GM10847 (cell line): ENCODE results near the gene GSK3A.

Experiments
- POLR2A ChIP-seq: IDR thresholded peaks from 2 replicates; pipeline ENCODE4 v1.6.1; 2011; ENCODE audit not compliant: insufficient read length; ENCODE audit errors: extremely low read depth

Gene GSK3A

DNA sequence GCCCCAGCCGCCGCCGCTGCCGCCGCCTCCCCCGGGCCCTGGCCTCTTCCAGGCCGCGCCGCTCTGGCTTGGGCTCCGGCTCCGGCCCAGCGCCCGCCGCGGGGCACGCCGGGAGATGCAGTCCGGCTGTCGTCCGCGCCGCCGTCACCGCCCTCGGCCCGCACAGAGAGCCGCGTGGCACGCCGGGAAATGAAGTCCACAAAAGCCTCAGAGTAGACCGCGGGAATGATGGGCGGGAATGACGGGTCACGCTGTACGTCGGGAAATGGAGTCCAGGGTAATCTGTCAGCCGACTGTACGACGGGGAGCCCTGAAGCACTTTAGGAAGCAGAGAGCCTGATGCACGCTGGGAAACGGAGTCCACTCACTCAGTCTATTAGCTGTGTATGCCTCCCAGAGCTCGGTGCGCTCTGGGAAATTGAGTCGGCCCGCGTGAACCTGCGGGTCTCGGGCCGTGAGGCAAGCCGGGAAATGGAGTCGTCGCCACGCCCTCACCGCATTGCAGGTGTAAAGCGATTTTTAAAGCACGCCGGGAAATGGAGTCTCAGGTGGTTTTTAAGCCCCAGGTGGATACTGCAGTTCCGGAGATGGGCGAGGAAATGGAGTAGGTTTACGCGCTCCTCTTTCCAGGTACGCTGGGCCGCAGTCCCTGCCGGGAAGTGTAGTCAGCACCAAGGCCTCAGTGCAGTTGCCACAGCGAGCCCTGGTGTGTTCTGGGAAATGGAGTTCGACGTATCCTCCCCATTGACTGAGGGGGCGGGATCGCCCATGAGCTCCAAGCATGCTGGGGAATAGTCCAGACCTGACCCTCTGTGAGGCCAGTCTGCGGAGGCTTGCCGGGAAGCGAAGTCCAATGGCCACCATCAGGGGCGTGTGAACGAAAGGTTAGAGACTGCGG, at the start of gene GSK3A:
GSK3A (minus strand) TSS at position 91 of the 898 bp plus-strand sequence. CDS start 137 bp downstream, outside the sequence.
- TF ChIP-seq POLR2A: peak; percentile 83

DNA sequence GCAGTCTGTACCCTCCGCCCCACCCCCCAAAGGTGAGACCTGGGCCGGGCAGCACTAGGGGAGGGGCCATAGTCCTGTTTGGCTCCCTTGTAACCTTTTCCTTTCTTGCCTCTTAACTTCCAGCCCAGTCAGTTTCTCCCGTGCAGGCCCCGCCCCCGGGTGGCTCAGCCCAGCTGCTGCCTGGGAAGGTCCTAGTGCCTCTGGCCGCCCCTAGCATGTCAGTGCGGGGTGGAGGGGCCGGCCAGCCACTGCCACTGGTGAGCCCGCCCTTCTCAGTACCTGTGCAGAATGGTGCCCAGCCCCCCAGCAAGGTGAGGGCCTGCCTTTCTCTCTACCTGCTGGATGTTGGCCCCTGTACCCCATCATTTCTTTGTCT, 49.0 kb upstream of the GSK3A start:
- TF ChIP-seq POLR2A: no peak

DNA sequence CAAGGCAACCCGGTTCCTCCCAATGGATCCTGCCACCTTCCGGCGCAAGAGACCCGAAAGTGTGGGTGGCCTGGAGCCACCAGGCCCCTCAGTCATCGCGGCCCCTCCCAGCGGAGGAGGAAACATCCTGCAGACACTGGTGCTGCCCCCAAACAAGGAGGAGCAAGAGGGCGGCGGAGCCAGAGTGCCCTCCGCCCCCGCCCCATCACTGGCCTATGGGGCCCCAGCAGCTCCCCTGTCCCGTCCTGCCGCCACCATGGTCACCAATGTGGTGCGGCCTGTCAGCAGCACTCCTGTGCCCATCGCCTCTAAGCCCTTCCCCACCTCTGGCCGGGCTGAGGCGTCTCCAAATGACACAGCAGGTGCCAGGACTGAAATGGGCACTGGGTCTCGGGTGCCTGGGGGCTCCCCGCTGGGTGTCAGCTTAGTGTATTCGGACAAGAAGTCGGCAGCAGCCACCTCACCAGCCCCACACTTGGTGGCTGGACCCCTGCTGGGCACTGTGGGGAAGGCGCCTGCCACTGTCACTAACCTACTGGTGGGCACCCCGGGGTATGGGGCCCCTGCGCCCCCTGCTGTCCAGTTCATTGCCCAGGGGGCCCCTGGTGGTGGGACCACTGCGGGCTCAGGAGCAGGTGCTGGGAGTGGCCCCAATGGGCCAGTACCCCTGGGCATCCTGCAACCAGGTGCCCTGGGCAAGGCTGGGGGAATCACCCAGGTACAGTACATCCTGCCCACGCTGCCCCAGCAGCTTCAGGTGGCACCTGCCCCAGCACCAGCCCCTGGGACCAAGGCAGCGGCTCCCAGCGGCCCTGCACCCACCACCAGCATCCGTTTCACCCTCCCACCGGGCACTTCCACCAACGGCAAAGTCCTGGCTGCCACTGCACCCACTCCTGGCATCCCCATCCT, 48.4 kb upstream of the GSK3A start:
- TF ChIP-seq POLR2A: no peak

DNA sequence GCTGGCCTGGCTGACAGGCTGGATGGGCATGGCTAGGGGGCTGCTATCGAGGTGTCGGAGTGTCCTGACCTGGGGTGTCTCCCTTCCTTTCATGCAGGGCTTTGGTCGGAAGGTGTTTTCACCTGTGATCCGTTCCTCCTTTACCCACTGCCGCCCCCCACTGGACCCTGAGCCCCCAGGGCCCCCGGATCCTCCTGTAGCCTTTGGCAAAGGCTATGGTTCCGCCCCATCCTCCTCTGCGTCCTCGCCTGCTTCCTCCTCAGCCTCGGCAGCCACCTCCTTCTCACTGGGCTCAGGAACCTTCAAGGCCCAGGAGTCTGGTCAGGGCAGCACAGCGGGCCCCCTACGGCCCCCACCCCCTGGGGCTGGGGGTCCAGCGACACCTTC, 47.7 kb upstream of the GSK3A start:
- no peak for TF ChIP-seq POLR2A

DNA sequence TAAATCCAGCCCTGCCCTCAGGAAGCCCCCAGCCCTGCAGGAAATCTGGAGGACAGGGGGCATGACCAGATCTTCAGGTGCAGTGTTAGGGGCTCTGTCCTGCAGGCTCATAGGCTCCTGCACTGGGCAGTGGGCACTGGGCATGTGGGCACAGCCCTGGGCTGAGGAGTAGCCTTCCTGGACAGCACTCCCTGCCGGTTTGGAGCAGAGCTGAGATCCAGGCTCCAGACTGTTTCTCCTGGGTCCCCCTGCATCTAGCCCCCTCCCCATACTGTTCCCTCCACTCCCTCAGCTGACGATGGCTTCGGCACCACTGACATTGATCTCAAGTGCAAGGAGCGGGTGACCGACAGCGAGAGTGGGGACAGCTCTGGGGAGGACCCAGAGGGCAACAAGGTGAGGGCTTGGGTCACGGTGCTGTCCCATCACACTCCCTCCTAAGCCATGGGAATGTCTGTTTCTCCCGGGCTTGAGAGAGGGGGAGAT, 47.2 kb upstream of the GSK3A start:
- TF ChIP-seq POLR2A: no peak

DNA sequence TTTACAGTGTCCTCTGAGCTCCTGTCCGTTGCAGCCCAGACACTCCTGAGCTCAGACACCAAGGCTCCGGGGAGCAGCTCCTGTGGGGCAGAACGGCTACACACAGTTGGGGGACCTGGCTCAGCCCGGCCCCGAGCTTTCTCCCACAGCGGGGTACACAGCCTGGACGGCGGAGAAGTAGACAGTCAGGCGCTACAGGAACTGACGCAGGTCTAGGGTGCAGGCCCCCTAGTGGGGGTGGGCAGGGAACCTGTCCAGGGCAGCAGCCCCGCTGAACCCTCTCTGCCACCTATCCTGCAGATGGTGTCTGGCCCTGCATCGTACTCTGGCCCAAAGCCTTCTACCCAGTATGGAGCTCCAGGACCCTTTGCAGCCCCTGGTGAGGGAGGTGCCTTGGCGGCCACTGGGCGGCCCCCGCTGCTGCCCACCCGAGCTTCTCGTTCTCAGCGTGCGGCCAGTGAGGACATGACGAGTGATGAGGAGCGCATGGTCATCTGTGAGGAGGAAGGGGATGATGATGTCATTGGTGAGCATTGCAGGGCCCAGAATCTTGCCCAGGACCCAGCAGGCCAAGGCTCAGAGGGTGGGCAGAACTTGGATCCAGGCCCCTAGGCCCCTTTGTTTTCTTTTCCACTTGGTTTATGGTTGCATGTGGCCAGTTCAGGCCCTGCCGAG, 46.6 kb upstream of the GSK3A start:
- TF ChIP-seq POLR2A: no peak

DNA sequence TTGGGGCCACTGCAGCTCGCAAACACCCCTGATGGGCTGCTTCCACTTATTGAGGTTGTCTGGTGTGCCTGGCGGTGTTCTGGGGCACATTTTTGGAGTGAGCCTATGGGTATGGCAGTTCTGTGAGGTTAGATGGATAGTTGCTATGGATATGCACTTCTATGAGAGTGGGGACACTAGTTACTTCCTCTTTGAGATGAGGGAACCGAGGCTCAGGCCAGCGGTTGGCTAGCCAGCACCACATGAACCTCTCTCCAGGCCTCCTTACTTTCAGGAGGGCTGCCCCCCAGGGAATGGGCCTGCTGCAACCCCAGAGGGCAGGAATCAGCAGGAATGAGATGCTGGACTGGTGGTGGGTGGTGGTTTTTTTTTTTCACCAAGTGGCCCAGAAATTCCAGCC, 46.0 kb upstream of the GSK3A start:
- TF ChIP-seq POLR2A: no peak

DNA sequence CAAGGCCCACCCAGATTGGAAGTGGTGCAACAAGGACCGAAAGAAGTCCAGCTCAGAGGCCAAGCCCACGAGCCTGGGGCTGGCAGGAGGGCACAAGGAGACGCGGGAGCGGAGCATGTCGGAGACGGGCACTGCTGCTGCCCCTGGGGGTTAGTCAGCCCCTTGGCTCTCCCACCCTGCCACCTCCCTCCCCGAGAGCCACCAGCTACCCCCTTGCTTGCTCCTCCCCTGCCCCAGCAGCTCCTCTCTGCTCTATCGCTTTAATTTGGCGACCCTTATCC, 45.4 kb upstream of the GSK3A start:
- no peak for TF ChIP-seq POLR2A

DNA sequence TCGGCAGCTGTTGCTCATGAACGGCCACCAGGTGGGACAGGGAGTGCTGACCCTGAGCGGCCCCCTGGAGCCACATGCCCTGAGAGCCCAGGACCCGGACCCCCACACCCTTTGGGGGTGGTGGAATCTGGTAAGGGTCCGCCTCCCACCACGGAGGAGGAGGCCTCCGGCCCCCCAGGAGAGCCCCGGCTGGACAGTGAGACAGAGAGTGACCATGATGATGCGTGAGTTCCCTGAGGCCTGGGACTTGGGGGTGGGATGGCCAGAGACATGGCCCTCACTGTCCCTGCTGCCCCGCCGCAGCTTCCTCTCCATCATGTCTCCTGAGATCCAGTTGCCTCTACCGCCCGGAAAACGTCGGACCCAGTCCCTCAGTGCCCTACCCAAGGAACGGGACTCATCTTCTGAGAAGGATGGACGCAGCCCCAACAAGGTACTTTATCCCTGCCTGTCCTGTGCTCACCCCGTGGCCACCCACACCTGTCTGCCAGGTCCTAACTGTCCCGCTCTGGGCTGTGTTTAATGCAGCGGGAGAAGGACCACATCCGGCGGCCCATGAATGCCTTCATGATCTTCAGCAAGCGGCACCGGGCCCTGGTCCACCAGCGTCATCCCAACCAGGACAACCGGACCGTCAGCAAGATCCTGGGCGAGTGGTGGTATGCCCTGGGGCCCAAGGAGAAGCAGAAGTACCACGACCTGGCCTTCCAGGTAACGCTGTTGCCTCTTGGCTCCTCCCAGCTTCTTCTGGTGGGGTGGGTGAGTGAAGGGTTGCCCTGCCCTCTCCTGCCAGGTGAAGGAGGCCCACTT, 44.8 kb upstream of the GSK3A start:
- TF ChIP-seq POLR2A: no peak

DNA sequence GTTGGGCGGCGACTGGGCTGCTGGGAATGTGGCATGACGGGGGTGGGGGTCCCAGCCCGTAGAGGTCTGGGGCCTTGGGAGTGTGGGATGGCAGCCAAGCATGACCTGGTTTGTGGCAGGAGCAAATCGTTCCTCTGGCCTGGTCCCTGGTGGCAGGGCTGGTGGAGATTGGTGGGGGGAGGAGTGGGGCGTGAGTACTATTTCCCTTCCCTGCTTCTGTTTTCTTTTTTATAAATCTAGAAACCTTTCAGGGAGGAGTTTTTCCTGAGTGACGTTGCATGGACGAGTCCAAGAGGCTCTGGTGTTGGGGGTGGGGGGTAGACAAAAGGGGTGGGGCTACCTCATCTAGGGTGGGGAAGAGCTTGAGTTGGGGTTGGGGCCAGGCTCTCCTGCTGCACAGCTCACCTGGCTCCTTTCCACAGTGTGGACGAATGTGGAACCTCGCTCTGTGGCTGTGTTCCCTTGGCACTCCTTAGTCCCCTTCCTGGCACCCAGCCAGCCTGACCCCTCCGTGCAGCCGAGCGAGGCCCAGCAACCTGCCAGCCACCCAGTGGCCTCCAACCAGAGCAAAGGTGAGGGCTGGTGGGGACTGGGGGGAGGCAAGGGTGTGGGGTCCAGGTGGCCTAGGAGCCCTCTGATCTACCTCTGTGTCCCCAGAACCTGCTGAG, 44.1 kb upstream of the GSK3A start:
- no peak for TF ChIP-seq POLR2A

DNA sequence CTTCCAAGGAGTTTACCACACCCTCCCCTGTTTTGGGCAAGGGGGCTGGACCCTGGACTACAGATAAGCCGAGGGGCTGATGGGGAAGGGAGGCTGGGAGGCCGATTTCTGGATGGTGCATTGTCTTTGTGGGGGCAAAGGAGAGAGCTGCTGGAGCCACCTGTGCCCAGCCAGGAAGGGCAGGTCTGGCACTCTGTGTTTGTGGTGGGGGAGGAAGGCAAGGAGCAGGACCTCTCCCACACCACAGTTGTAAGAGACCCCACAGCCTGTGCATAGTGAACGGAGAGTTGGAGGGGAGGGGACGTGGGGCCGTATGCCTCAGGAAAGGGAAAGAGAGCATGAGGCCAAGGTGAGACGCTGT, 43.6 kb upstream of the GSK3A start:
- TF ChIP-seq POLR2A: no peak

DNA sequence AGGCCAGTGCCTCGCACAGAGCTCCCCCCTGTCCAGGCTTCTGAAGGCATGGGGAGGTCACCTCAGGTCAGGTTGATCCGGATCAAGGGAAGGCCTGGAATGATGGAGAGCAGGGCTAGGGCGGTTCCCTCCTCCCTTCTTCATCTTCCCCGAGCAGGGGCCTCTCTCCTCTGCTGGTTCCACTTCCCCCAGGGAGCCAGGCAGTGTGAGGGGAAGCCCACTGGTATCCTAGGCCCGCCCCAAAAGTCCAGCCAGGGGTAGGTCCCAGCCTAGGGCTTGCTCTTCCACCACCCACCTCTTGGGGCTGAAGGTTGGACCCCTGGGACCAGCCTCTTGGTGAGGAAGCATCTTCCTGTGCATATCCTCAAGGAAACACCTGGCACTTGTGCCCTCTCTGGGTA, 43.1 kb upstream of the GSK3A start:
- no peak for TF ChIP-seq POLR2A

DNA sequence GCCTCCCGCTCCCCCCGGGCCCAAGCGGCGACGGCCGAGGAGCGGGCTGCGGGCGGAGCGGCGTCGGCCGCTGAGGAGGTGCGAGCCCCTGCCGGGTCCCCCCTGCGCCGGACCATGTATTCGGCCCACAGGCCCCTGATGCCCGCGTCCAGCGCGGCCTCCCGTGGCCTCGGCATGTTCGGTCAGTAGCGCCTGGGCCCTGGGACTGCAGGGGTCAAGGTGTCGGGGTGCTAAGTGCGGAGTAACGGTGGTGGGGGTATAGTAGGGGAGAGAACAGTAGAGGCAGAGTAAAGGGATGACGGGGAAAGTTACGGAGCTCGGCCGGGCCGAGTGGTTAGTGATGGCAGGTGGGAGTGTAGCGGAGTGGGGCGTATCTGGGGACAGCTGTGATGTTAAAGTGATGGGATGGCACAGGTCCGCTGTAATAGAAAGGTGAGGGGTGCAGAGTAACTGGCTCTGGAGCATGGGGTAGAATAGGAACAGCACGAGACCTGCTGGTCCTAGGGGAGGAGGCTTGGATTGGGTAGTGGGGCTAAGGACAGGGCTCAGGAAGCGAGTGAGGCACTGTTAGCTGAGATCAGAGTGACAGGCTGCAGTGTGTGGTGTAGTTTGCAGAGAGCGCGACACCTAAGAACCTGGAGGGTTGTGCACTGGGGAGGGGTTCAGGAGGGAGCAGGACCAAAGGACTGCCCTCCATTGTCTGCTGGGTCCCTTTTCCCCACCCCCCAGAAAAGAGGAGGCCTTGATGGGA, 42.4 kb upstream of the GSK3A start:
- no peak for TF ChIP-seq POLR2A
